Vagina (tissue), 2 donors: ENCODE data around the gene LRSAM1.

Experiments
- POLR2A ChIP-seq, 2 donors: fragments of 450-650 bp; IDR thresholded peaks; one replicate each; pipeline ENCODE4 v1.6.1; 2017; ENCODE audit warnings: antibody characterized with exemption in 2 of 2, mild to moderate bottlenecking in 2 of 2, moderate library complexity in 2 of 2
- TF ChIP-seq, protein P1 (sequence below), 3 experiments: fragments of 450-650 bp in 2 of 3; fragments of 200-600 bp in 1 of 3; sonication (generic) in 1 of 3; IDR thresholded peaks; one replicate each; pipeline ENCODE4 v1.5.1; 2017 to 2019; ENCODE audit warnings: antibody characterized with exemption in 3 of 3, mild to moderate bottlenecking in 2 of 3, moderate library complexity in 2 of 3

DNA sequence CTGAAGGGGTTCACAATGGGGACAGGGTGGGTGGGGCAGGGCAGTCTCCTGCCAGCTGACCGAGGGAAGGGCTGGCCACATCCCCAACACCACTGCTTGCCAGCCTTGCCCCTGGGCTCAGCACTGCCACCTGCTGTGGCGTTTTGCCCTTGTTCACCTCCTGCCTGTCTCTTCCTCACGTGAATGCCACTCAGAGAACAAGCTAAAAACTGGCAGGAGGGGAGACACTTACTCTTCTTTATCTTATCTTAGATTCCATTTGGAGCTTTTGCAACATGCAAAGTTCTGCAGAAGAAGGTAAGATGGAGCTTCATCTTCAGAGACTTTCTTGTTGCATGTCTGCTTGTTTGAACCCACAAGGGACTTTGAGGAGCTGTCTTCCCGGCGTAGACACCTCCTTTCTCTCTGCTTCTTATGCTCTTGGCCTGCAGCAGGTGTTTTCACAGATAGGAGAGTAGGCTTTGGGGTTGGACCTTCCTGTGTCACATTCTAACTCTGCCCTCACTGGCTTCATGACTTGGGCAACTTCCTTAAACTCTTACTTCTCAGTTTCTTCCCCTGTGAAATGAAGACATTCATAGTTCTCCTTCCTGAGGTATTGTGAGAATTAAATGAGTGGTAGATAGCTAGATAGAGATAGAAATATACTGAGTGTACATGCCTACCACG, 4.1 kb downstream of the LRSAM1 start:
- TF ChIP-seq, protein P1, sequence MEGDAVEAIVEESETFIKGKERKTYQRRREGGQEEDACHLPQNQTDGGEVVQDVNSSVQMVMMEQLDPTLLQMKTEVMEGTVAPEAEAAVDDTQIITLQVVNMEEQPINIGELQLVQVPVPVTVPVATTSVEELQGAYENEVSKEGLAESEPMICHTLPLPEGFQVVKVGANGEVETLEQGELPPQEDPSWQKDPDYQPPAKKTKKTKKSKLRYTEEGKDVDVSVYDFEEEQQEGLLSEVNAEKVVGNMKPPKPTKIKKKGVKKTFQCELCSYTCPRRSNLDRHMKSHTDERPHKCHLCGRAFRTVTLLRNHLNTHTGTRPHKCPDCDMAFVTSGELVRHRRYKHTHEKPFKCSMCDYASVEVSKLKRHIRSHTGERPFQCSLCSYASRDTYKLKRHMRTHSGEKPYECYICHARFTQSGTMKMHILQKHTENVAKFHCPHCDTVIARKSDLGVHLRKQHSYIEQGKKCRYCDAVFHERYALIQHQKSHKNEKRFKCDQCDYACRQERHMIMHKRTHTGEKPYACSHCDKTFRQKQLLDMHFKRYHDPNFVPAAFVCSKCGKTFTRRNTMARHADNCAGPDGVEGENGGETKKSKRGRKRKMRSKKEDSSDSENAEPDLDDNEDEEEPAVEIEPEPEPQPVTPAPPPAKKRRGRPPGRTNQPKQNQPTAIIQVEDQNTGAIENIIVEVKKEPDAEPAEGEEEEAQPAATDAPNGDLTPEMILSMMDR (IDR thresholded peaks at IDR 0.05) = no peak
- TF ChIP-seq POLR2A (IDR thresholded peaks at IDR 0.05) = no peak
